B cell (primary cell): ENCODE results near the gene ZNF808. TPM values are rescaled to one million over a fixed set of nuclear protein-coding genes. Genes with fewer than 3 reads are reported as not detected.

ENCODE experiments used
- ATAC-seq: fragments of 200-7000 bp; cut with Tn5 transposase; one replicate; pipeline ENCODE4 v1.10.0; 2021; ENCODE audit warnings: low read depth, mild to moderate bottlenecking, moderate number of reproducible peaks, moderate library complexity
- CTCF ChIA-PET: fragments of 350-600 bp; sonication (Branson Sonifier 250); formaldehyde crosslinking; loops from one replicate; lab custom pipeline; 2021; ENCODE audit warnings: antibody characterized with exemption, inconsistent platforms; lab: Charles Lee
- POLR2A ChIA-PET: fragments of 350-600 bp; sonication (Branson Sonifier 250); formaldehyde crosslinking; loops from one replicate; lab custom pipeline; 2021; ENCODE audit warnings: antibody characterized with exemption; lab: Charles Lee
- DNase-seq: peaks from one replicate; pipeline ENCODE4 v3.0.0; 2013
- H2AFZ ChIP-seq: 2 replicates; pipeline ENCODE4 v1.6.1; 2012; ENCODE audit warnings: mild to moderate bottlenecking, low read depth, low read length; ENCODE audit not compliant: insufficient read depth, poor library complexity, severe bottlenecking
- H3K27ac ChIP-seq, 2 donors: 1 replicate in 1 of 2; 2 replicates in 1 of 2; pipeline ENCODE4 v1.5.1; 2012 to 2013; ENCODE audit warnings: low read length in 2 of 2, mild to moderate bottlenecking in 2 of 2, moderate library complexity in 1 of 2
- H3K27me3 ChIP-seq, 4 experiments: fragments of 200-600 bp in 1 of 4; sonication (generic) in 1 of 4; replicated peaks in 1 of 4; 1 replicate in 2 of 4; 2 replicates in 2 of 4; pipeline versions ENCODE4 v1.6.1 to v1.7.0; 2013 to 2016; ENCODE audit warnings: low read length in 3 of 4, mild to moderate bottlenecking in 2 of 4, mixed read lengths in 1 of 4, moderate library complexity in 1 of 4; ENCODE audit not compliant: insufficient read depth in 4 of 4, control insufficient read depth in 3 of 4; ENCODE audit errors: control extremely low read depth in 1 of 4
- H3K36me3 ChIP-seq, 2 experiments: replicated peaks in 1 of 2; 1 replicate in 1 of 2; 2 replicates in 1 of 2; pipeline versions ENCODE4 v1.6.1 to v1.7.1; 2013; ENCODE audit warnings: low read length in 1 of 2; ENCODE audit not compliant: insufficient read depth in 2 of 2, control insufficient read depth in 1 of 2; ENCODE audit errors: control extremely low read depth in 1 of 2, extremely low read depth in 1 of 2
- H3K4me1 ChIP-seq, 2 donors: fragments of 200-600 bp in 1 of 2; sonication (generic) in 1 of 2; 1 replicate in 1 of 2; 2 replicates in 1 of 2; pipeline versions ENCODE4 v1.5.1 to v1.6.1; 2013 to 2017; ENCODE audit warnings: low read length in 2 of 2; ENCODE audit not compliant: control insufficient read depth in 2 of 2, insufficient read depth in 2 of 2
- H3K4me2 ChIP-seq: replicated peaks from 2 replicates; pipeline ENCODE3; 2012; ENCODE audit warnings: mild to moderate bottlenecking, low read depth, low read length; ENCODE audit not compliant: poor library complexity, severe bottlenecking
- H3K4me3 ChIP-seq, 5 experiments: fragments of 200-600 bp in 1 of 5; sonication (generic) in 1 of 5; 1 replicate in 3 of 5; 2 replicates in 2 of 5; pipeline versions ENCODE4 v1.5.1 to v1.7.0; 2011 to 2016; ENCODE audit warnings: low read length in 4 of 5, mild to moderate bottlenecking in 4 of 5, low read depth in 2 of 5, control low read depth in 1 of 5, moderate library complexity in 1 of 5; ENCODE audit not compliant: insufficient read depth in 1 of 5; ENCODE audit errors: control extremely low read depth in 1 of 5, extremely low read depth in 1 of 5
- H3K79me2 ChIP-seq: fragments of 200-600 bp; sonication (generic); one replicate; pipeline ENCODE4 v1.6.0; 2016; ENCODE audit warnings: low read length; ENCODE audit not compliant: control insufficient read depth, insufficient read depth
- H3K9ac ChIP-seq: fragments of 200-600 bp; sonication (generic); 2 replicates; pipeline ENCODE4 v1.6.1; 2017; ENCODE audit warnings: mild to moderate bottlenecking, low read length, moderate library complexity
- H3K9me3 ChIP-seq, 3 donors: one replicate each; pipeline versions ENCODE4 v1.6.1 to v1.7.1; 2013; ENCODE audit warnings: low read length in 2 of 3; ENCODE audit not compliant: control insufficient read depth in 2 of 3, insufficient read depth in 1 of 3; ENCODE audit errors: control extremely low read depth in 1 of 3
- H4K20me1 ChIP-seq: 2 replicates; pipeline ENCODE4 v1.6.0; 2012; ENCODE audit warnings: mild to moderate bottlenecking, low read length; ENCODE audit not compliant: insufficient read depth, control insufficient read depth, poor library complexity, severe bottlenecking
- H3K27ac Mint-ChIP-seq: one replicate; pipeline ENCODE4 v1.8.0; 2021; ENCODE audit warnings: mixed read lengths
- H3K27me3 Mint-ChIP-seq: one replicate; pipeline ENCODE4 v1.8.0; 2021; ENCODE audit warnings: mixed read lengths
- H3K4me1 Mint-ChIP-seq: one replicate; pipeline ENCODE4 v1.8.0; 2021; ENCODE audit warnings: mixed read lengths
- H3K4me3 Mint-ChIP-seq: one replicate; pipeline ENCODE4 v1.8.0; 2021; ENCODE audit warnings: mixed read lengths
- H3K9me3 Mint-ChIP-seq: one replicate; pipeline ENCODE4 v1.8.0; 2022; ENCODE audit warnings: mixed read lengths; ENCODE audit not compliant: insufficient read depth
- EZH2 ChIP-seq: IDR thresholded peaks from 2 replicates; pipeline ENCODE4 v1.6.1; 2012; ENCODE audit warnings: borderline replicate concordance, low read depth, mild to moderate bottlenecking, moderate library complexity, low read length; ENCODE audit not compliant: insufficient read depth, poor library complexity, severe bottlenecking
- WGBS: methylation state at CpG from one replicate; pipeline ENCODE4 v1.1.5; 2013; ENCODE audit warnings: missing lambda C conversion rate; ENCODE audit not compliant: insufficient coverage; 5-methylcytosine and 5-hydroxymethylcytosine counted together
- intact Hi-C: fragments of 100-400 bp; cut with micrococcal nuclease; formaldehyde crosslinking; loops from one replicate; pipeline ENCODE4 v1.10.0; 2022
- polyA plus RNA-seq: library from polyadenylated mRNA; depleted of rRNA; stranded (reverse); fragments of >200 nt; gene quantifications from 2 replicates; pipeline ENCODE4 v1.2.3, GENCODE V29; 2012
- total RNA-seq, 2 donors: library from RNA; stranded (reverse); fragments of 120-200 nt in 1 of 2; gene quantifications; 1 replicate in 1 of 2; 2 replicates in 1 of 2; pipeline versions ENCODE4 v1.2.3 to v1.2.4, GENCODE V29; 2013 to 2022
- TF ChIP-seq, protein P1 (sequence below): fragments of 200-600 bp; IDR thresholded peaks from one replicate; pipeline ENCODE4 v1.8.0; 2022; ENCODE audit warnings: antibody characterized with exemption, mild to moderate bottlenecking

Gene ZNF808
- total and polyA plus RNA-seq, 2 donors (not counting 1 experiment from before 2014, with no cell fraction given): 8.8 to 56.0 TPM

GRCh38 chr19:52524086-52524485, 3.4 kb upstream of the ZNF808 start:
- H3K27ac ChIP-seq: no peak overlapping the region
- intact Hi-C loops: no loop called here
- no peaks in the 10 kb centered on the region for H3K36me3 ChIP-seq
- no peak for TF ChIP-seq EZH2
- TF ChIP-seq, protein P1, sequence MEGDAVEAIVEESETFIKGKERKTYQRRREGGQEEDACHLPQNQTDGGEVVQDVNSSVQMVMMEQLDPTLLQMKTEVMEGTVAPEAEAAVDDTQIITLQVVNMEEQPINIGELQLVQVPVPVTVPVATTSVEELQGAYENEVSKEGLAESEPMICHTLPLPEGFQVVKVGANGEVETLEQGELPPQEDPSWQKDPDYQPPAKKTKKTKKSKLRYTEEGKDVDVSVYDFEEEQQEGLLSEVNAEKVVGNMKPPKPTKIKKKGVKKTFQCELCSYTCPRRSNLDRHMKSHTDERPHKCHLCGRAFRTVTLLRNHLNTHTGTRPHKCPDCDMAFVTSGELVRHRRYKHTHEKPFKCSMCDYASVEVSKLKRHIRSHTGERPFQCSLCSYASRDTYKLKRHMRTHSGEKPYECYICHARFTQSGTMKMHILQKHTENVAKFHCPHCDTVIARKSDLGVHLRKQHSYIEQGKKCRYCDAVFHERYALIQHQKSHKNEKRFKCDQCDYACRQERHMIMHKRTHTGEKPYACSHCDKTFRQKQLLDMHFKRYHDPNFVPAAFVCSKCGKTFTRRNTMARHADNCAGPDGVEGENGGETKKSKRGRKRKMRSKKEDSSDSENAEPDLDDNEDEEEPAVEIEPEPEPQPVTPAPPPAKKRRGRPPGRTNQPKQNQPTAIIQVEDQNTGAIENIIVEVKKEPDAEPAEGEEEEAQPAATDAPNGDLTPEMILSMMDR: no peak
- peaks cover 0 to 57% (median 5%) of the 10 kb centered on the region in 3 donors for H3K9me3 ChIP-seq
- no peak overlapping the region for H3K4me3 Mint-ChIP-seq
- H4K20me1 ChIP-seq: no peaks in the 10 kb centered on the region
- H3K27ac Mint-ChIP-seq: no peak overlapping the region
- H2AFZ ChIP-seq: no peak overlapping the region
- POLR2A ChIA-PET: no interaction called here
- H3K4me3 ChIP-seq: no peak overlapping the region
- H3K79me2 ChIP-seq: peaks cover 16% of the 10 kb centered on the region
- H3K9ac ChIP-seq: no peak overlapping the region
- WGBS: 91% methylated on average over 19 of the region's 20 CpGs
- no peaks in the 10 kb centered on the region for H3K27me3 ChIP-seq
- ATAC-seq: no peak
- H3K4me1 ChIP-seq: peaks cover 9 to 19% of the 10 kb centered on the region in 2 donors
- no peaks in the 10 kb centered on the region for H3K9me3 Mint-ChIP-seq
- peaks cover 4% of the 10 kb centered on the region for H3K27me3 Mint-ChIP-seq
- DNase-seq: no peak
- H3K4me2 ChIP-seq: no peak overlapping the region
- peaks cover 20% of the 10 kb centered on the region for H3K4me1 Mint-ChIP-seq
- CTCF ChIA-PET: no interaction called here

DNA sequence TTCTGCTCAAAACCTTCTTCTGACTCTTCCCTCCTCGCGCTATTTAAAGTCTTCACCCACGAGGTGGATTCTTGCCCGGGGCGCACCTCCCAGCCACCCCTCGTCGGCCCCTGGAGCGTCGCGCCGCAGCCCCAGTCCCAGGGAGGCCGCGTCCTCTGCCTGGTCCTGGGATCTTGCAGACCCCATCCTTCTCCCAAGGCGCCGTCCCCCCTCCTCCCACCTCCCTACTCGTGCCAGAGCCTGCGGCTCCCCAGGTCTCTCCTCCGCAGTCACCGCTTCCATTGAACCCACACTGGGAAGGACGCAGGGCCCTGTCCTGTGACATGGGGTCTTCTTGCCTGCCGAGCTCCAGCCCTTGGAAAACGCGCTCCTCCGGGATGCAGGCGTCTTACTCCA, 486 bp downstream of the ZNF808 start:
- peaks cover 33% of the 10 kb centered on the region for H3K79me2 ChIP-seq
- 7% methylated on average over 25 of the region's 25 CpGs for WGBS
- Mint-ChIP-seq H3K4me3 (peak overlapping the region; percentile 96), H3K9me3 (no peaks in the 10 kb centered on the region), H3K4me1 (peaks cover 26% of the 10 kb centered on the region), H3K27me3 (no peaks in the 10 kb centered on the region), H3K27ac (peak overlapping the region; percentile 96)
- H3K4me3 ChIP-seq: peak overlapping the region; percentile 60 to 97 (median 79)
- peaks cover 0 to 48% (median under 1%) of the 10 kb centered on the region in 3 donors for H3K9me3 ChIP-seq
- peak overlapping the region; percentile 68 to 94 for H3K27ac ChIP-seq
- peak overlapping the region; percentile 94 for H3K4me2 ChIP-seq
- TF ChIP-seq EZH2: no peak
- TF ChIP-seq, protein P1: no peak
- peak overlapping the region; percentile 96 for H2AFZ ChIP-seq
- ChIA-PET CTCF (no interaction called here), POLR2A (no interaction called here)
- intact Hi-C loops: loop anchor here (1.0 to 5.0 kb wide), 10 partner anchors 7 to 574 kb away; partner anchors contain the start of genes ZNF160, ZNF320, ZNF480 and ZNF528
- H3K4me1 ChIP-seq: peaks cover 9 to 19% of the 10 kb centered on the region in 2 donors
- H3K9ac ChIP-seq: peak overlapping the region; percentile 98
- no peak for DNase-seq
- H3K36me3 ChIP-seq: no peaks in the 10 kb centered on the region
- H4K20me1 ChIP-seq: no peaks in the 10 kb centered on the region
- no peak for ATAC-seq
- no peaks in the 10 kb centered on the region for H3K27me3 ChIP-seq
